GM23338 (cell line): ENCODE measurements around the gene ENDOV. TPM values are rescaled to one million over a fixed set of nuclear protein-coding genes. Genes with fewer than 3 reads are reported as not detected.

Experiments used
- ATAC-seq: fragments of 200-7000 bp; cut with Tn5 transposase; 3 replicates; pipeline ENCODE4 v1.9.1; 2020
- DNase-seq: peaks from one replicate; pipeline ENCODE4 v3.0.0-alpha.2; 2015; ENCODE audit warnings: low spot score
- H2AFZ ChIP-seq: fragments of 200-600 bp; sonication (generic); 2 replicates; pipeline ENCODE4 v1.8.0; 2016; ENCODE audit warnings: antibody characterized with exemption, mild to moderate bottlenecking, moderate library complexity
- H3F3A ChIP-seq: fragments of 200-600 bp; sonication (generic); replicated peaks from 2 replicates; pipeline ENCODE4 v1.8.0; 2017; ENCODE audit warnings: antibody characterized with exemption, mixed run types, low read depth
- H3K27ac ChIP-seq: fragments of 200-600 bp; sonication (generic); 2 replicates; pipeline ENCODE4 v1.6.1; 2016; ENCODE audit warnings: low read depth
- H3K27me3 ChIP-seq: fragments of 200-600 bp; sonication (generic); 2 replicates; pipeline ENCODE4 v1.8.0; 2016; ENCODE audit warnings: mild to moderate bottlenecking, mixed run types, moderate library complexity; ENCODE audit not compliant: insufficient read depth
- H3K36me3 ChIP-seq: fragments of 200-600 bp; sonication (generic); 2 replicates; pipeline ENCODE4 v1.8.0; 2016; ENCODE audit warnings: mild to moderate bottlenecking; ENCODE audit not compliant: insufficient read depth
- H3K4me1 ChIP-seq: fragments of 200-600 bp; sonication (generic); 2 replicates; pipeline ENCODE4 v1.8.0; 2016; ENCODE audit warnings: mild to moderate bottlenecking, moderate library complexity; ENCODE audit not compliant: insufficient read depth
- H3K4me2 ChIP-seq: fragments of 200-600 bp; sonication (generic); 2 replicates; pipeline ENCODE4 v1.7.1; 2017; ENCODE audit warnings: mixed run types
- H3K4me3 ChIP-seq: fragments of 200-600 bp; sonication (generic); 2 replicates; pipeline ENCODE4 v1.6.1; 2016; ENCODE audit warnings: mixed run types
- H3K79me2 ChIP-seq: fragments of 200-600 bp; sonication (generic); replicated peaks from 2 replicates; pipeline ENCODE4 v1.8.0; 2017; ENCODE audit warnings: mild to moderate bottlenecking; ENCODE audit not compliant: insufficient read depth
- H3K9me2 ChIP-seq: fragments of 200-600 bp; sonication (generic); 2 replicates; pipeline ENCODE4 v1.8.0; 2017; ENCODE audit not compliant: insufficient read depth
- H4K20me1 ChIP-seq: fragments of 200-600 bp; sonication (generic); replicated peaks from 2 replicates; pipeline ENCODE4 v1.8.0; 2017; ENCODE audit warnings: mild to moderate bottlenecking; ENCODE audit not compliant: insufficient read depth
- H3K27ac Mint-ChIP-seq: 2 replicates; pipeline ENCODE4 v1.8.0; 2020; ENCODE audit warnings: inconsistent platforms, mild to moderate bottlenecking, moderate library complexity, mixed read lengths
- H3K27me3 Mint-ChIP-seq: 3 replicates; pipeline ENCODE4 v1.8.0; 2022; ENCODE audit warnings: low read depth, mild to moderate bottlenecking, moderate library complexity, mixed read lengths, inconsistent platforms; ENCODE audit not compliant: insufficient read depth, poor library complexity
- H3K36me3 Mint-ChIP-seq: 3 replicates; pipeline ENCODE4 v1.8.0; 2021; ENCODE audit warnings: low read depth, mild to moderate bottlenecking, inconsistent platforms, moderate library complexity, mixed read lengths
- H3K4me1 Mint-ChIP-seq: 3 replicates; pipeline ENCODE4 v1.8.0; 2020; ENCODE audit warnings: mild to moderate bottlenecking, inconsistent platforms, mixed read lengths
- H3K4me3 Mint-ChIP-seq: 3 replicates; pipeline ENCODE4 v1.8.0; 2021; ENCODE audit warnings: moderate library complexity, mild to moderate bottlenecking, inconsistent platforms, mixed read lengths
- H3K9me3 Mint-ChIP-seq: 3 replicates; pipeline ENCODE4 v1.8.0; 2020; ENCODE audit warnings: moderate library complexity, mild to moderate bottlenecking, inconsistent platforms, mixed read lengths
- CREB1 ChIP-seq: fragments of 250-450 bp; sonication (Bioruptor Pico); IDR thresholded peaks from 2 replicates; pipeline ENCODE4 v1.5.0; 2020; ENCODE audit warnings: low read depth, mild to moderate bottlenecking, moderate library complexity
- CTCF ChIP-seq, 2 experiments: fragments of 200-600 bp in 1 of 2; sonication (generic) in 1 of 2; conservative IDR thresholded peaks; 2 replicates each; pipeline versions ENCODE4 v1.5.1 to v1.6.1; 2016 to 2017; ENCODE audit warnings: antibody characterized with exemption in 2 of 2, low read depth in 2 of 2, mild to moderate bottlenecking in 2 of 2, moderate library complexity in 1 of 2
- ETS1 ChIP-seq: IDR thresholded peaks from 2 replicates; pipeline ENCODE4 v1.6.1; 2016; ENCODE audit warnings: antibody characterized with exemption
- EZH2 ChIP-seq: fragments of 200-600 bp; sonication (generic); IDR thresholded peaks from one replicate; pipeline ENCODE4 v1.8.0; 2017; ENCODE audit warnings: antibody characterized with exemption, mild to moderate bottlenecking, low read depth; ENCODE audit not compliant: unreplicated experiment
- EZH2phosphoT487 ChIP-seq: fragments of 200-600 bp; sonication (generic); IDR thresholded peaks from one replicate; pipeline ENCODE4 v1.8.1; 2018; ENCODE audit warnings: antibody characterized with exemption; ENCODE audit not compliant: unreplicated experiment
- JUNB ChIP-seq: IDR thresholded peaks from one replicate; pipeline ENCODE4 v1.6.1; 2016; ENCODE audit warnings: antibody characterized with exemption; ENCODE audit not compliant: unreplicated experiment
- NANOG ChIP-seq: IDR thresholded peaks from 2 replicates; pipeline ENCODE4 v1.6.1; 2016; ENCODE audit warnings: antibody characterized with exemption, borderline replicate concordance
- POLR2AphosphoS5 ChIP-seq: IDR thresholded peaks from 2 replicates; pipeline ENCODE4 v1.6.1; 2016; ENCODE audit warnings: antibody characterized with exemption, low read depth
- REST ChIP-seq: IDR thresholded peaks from one replicate; pipeline ENCODE4 v1.6.1; 2018; ENCODE audit warnings: antibody characterized with exemption; ENCODE audit not compliant: unreplicated experiment
- STAT1 ChIP-seq: IDR thresholded peaks from one replicate; pipeline ENCODE4 v1.6.1; 2016; ENCODE audit warnings: antibody characterized with exemption; ENCODE audit not compliant: unreplicated experiment
- ZNF114 ChIP-seq: fragments of 250-450 bp; sonication (Bioruptor Pico); IDR thresholded peaks from 2 replicates; pipeline ENCODE4 v1.5.0; 2020; ENCODE audit warnings: mild to moderate bottlenecking, moderate library complexity
- ZNF331 ChIP-seq: fragments of 250-450 bp; sonication (Bioruptor Pico); IDR thresholded peaks from 2 replicates; pipeline ENCODE4 v1.5.0; 2020; ENCODE audit warnings: low read depth, mild to moderate bottlenecking, moderate library complexity
- polyA plus RNA-seq: library from polyadenylated mRNA; unstranded; fragments of >200 nt; fragmentation: Nextera tagmentation; extraction: Ambion mirVana; gene quantifications from 2 replicates; pipeline ENCODE4 v1.2.1, GENCODE V29; 2016
- total RNA-seq: library from RNA; depleted of rRNA; stranded (reverse); fragments of >200 nt; shearing (Covaris generic); gene quantifications from 2 replicates; pipeline ENCODE4 v1.2.3, GENCODE V29; 2014
- TF ChIP-seq, protein P1 (sequence below): fragments of 250-450 bp; sonication (Bioruptor Pico); IDR thresholded peaks from 2 replicates; pipeline ENCODE4 v1.5.0; 2020; ENCODE audit warnings: mild to moderate bottlenecking, moderate library complexity

Gene ENDOV
- total and polyA plus RNA-seq, 2 experiments from 2014 or later = 11.5 to 16.1 TPM

DNA sequence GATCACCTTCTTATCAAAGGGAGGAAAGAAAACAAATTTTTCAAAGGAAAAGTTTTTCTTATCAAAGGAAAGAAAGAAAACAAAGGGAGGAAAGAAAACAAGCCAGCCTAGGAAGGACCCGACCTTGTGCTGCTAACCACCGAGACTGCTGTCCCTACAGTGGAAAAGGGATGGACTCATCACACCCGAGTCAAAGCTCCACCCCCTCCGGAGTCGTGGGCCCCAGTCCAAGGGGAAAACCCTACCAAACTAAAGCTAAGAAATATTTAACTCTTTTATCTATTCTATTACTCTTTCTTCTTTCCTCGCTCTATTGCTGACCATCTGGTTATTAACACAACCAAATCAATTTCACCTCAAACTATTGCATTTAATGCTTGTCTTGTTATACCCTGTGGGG is 6.1 kb upstream of the ENDOV start:
- Mint-ChIP-seq H3K4me1 (no peaks in the 10 kb centered on the region), H3K36me3 (no peaks in the 10 kb centered on the region), H3K4me3 (no peak overlapping the region), H3K27me3 (peaks cover 6% of the 10 kb centered on the region), H3K9me3 (no peaks in the 10 kb centered on the region), H3K27ac (no peak overlapping the region)
- TF ChIP-seq POLR2AphosphoS5 (no peak), ZNF114 (CRISPR knock-in tag) (no peak), JUNB (no peak), ETS1 (no peak), EZH2phosphoT487 (no peak), NANOG (no peak), REST (no peak), CREB1 (CRISPR knock-in tag) (no peak), ZNF331 (no peak), CTCF (conservative IDR thresholded peaks at IDR 0.05; ENCODE audit: low read depth in 2 of 2) (no peak), STAT1 (no peak), EZH2 (no peak)
- TF ChIP-seq, protein P1, sequence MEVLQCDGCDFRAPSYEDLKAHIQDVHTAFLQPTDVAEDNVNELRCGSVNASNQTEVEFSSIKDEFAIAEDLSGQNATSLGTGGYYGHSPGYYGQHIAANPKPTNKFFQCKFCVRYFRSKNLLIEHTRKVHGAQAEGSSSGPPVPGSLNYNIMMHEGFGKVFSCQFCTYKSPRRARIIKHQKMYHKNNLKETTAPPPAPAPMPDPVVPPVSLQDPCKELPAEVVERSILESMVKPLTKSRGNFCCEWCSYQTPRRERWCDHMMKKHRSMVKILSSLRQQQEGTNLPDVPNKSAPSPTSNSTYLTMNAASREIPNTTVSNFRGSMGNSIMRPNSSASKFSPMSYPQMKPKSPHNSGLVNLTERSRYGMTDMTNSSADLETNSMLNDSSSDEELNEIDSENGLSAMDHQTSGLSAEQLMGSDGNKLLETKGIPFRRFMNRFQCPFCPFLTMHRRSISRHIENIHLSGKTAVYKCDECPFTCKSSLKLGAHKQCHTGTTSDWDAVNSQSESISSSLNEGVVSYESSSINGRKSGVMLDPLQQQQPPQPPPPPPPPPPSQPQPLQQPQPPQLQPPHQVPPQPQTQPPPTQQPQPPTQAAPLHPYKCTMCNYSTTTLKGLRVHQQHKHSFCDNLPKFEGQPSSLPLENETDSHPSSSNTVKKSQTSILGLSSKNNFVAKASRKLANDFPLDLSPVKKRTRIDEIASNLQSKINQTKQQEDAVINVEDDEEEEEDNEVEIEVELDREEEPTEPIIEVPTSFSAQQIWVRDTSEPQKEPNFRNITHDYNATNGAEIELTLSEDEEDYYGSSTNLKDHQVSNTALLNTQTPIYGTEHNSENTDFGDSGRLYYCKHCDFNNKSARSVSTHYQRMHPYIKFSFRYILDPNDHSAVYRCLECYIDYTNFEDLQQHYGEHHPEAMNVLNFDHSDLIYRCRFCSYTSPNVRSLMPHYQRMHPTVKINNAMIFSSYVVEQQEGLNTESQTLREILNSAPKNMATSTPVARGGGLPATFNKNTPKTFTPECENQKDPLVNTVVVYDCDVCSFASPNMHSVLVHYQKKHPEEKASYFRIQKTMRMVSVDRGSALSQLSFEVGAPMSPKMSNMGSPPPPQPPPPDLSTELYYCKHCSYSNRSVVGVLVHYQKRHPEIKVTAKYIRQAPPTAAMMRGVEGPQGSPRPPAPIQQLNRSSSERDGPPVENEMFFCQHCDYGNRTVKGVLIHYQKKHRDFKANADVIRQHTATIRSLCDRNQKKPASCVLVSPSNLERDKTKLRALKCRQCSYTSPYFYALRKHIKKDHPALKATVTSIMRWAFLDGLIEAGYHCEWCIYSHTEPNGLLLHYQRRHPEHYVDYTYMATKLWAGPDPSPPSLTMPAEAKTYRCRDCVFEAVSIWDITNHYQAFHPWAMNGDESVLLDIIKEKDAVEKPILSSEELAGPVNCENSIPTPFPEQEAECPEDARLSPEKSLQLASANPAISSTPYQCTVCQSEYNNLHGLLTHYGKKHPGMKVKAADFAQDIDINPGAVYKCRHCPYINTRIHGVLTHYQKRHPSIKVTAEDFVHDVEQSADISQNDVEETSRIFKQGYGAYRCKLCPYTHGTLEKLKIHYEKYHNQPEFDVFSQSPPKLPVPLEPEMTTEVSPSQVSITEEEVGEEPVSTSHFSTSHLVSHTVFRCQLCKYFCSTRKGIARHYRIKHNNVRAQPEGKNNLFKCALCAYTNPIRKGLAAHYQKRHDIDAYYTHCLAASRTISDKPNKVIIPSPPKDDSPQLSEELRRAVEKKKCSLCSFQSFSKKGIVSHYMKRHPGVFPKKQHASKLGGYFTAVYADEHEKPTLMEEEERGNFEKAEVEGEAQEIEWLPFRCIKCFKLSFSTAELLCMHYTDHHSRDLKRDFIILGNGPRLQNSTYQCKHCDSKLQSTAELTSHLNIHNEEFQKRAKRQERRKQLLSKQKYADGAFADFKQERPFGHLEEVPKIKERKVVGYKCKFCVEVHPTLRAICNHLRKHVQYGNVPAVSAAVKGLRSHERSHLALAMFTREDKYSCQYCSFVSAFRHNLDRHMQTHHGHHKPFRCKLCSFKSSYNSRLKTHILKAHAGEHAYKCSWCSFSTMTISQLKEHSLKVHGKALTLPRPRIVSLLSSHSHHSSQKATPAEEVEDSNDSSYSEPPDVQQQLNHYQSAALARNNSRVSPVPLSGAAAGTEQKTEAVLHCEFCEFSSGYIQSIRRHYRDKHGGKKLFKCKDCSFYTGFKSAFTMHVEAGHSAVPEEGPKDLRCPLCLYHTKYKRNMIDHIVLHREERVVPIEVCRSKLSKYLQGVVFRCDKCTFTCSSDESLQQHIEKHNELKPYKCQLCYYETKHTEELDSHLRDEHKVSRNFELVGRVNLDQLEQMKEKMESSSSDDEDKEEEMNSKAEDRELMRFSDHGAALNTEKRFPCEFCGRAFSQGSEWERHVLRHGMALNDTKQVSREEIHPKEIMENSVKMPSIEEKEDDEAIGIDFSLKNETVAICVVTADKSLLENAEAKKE (CRISPR knock-in tag) = no peak
- H3K79me2 ChIP-seq = no peaks in the 10 kb centered on the region
- no peaks in the 10 kb centered on the region for H3F3A ChIP-seq
- H3K4me1 ChIP-seq = no peaks in the 10 kb centered on the region
- no peak overlapping the region for H3K4me3 ChIP-seq
- ATAC-seq (no peak), DNase-seq (no peak)
- H2AFZ ChIP-seq = no peak overlapping the region
- no peaks in the 10 kb centered on the region for H3K36me3 ChIP-seq
- no peaks in the 10 kb centered on the region for H4K20me1 ChIP-seq
- no peaks in the 10 kb centered on the region for H3K9me2 ChIP-seq
- no peak overlapping the region for H3K27ac ChIP-seq
- H3K4me2 ChIP-seq = no peak overlapping the region
- H3K27me3 ChIP-seq = peaks cover 6% of the 10 kb centered on the region
